ENCODE results near the gene TMEM132A. TPM values are rescaled to one million over a fixed set of nuclear protein-coding genes. Genes with fewer than 3 reads are reported as not detected.

TMEM132A gene
- total RNA-seq, 4 donors from 2014 or later, result 3.2 to 8.9 (median 6.5) TPM

GRCh38 chr11:60878245-60879101 lies 45.8 kb upstream of the TMEM132A start:
- Histone ChIP-seq H3K27ac (peak overlapping the region; percentile 68 to 81 (median 77)), H3K4me3 (no peak overlapping the region), H3K4me1 (peaks cover 3 to 59% (median 6%) of the 10 kb centered on the region in 3 donors), H3K36me3 (peaks cover 0 to 16% of the 10 kb centered on the region in 2 donors), H3K9me3 (no peaks in the 10 kb centered on the region), H3K27me3 (no peaks in the 10 kb centered on the region)
- TF ChIP-seq POLR2A (IDR thresholded peaks at IDR 0.05) (no peak), POLR2AphosphoS5 (IDR thresholded peaks at IDR 0.05) (peak; percentile 63), EP300 (IDR thresholded peaks at IDR 0.05) (no peak), CTCF (IDR thresholded peaks at IDR 0.05) (no peak)
- 31 to 34% methylated on average over 2 to 3 of the region's 5 CpGs for WGBS, 2 donors (ENCODE audit: low coverage in 1 of 2)
- peak; percentile 65 for ATAC-seq

GRCh38 chr11:60879104-60879503 lies 45.2 kb upstream of the TMEM132A start:
- H3K27ac ChIP-seq, result peak overlapping the region; percentile 24 to 75 (median 50)
- no peaks in the 10 kb centered on the region for H3K27me3 ChIP-seq
- H3K4me1 ChIP-seq, result peaks cover 3 to 55% (median 6%) of the 10 kb centered on the region in 3 donors
- 67 to 90% methylated on average over 1 of the region's 1 CpG for WGBS, 2 donors (ENCODE audit: low coverage in 1 of 2)
- TF ChIP-seq CTCF (IDR thresholded peaks at IDR 0.05) (no peak), POLR2A (IDR thresholded peaks at IDR 0.05) (no peak), POLR2AphosphoS5 (IDR thresholded peaks at IDR 0.05) (no peak), EP300 (IDR thresholded peaks at IDR 0.05) (no peak)
- H3K9me3 ChIP-seq, result no peaks in the 10 kb centered on the region
- H3K4me3 ChIP-seq, result no peak overlapping the region
- H3K36me3 ChIP-seq, result peaks cover 0 to 16% of the 10 kb centered on the region in 2 donors
- no peak for ATAC-seq

GRCh38 chr11:60879971-60880588 lies 44.2 kb upstream of the TMEM132A start:
- H3K4me3 ChIP-seq, result no peak overlapping the region
- H3K27ac ChIP-seq, result peak overlapping the region in 2 of 4 donors; percentile 68 to 75
- H3K9me3 ChIP-seq, result no peaks in the 10 kb centered on the region
- peaks cover 0 to 16% of the 10 kb centered on the region in 2 donors for H3K36me3 ChIP-seq
- ATAC-seq, result no peak
- H3K4me1 ChIP-seq, result peaks cover 3 to 46% (median 6%) of the 10 kb centered on the region in 3 donors
- TF ChIP-seq EP300 (IDR thresholded peaks at IDR 0.05) (no peak), POLR2AphosphoS5 (IDR thresholded peaks at IDR 0.05) (no peak), CTCF (IDR thresholded peaks at IDR 0.05) (no peak), POLR2A (IDR thresholded peaks at IDR 0.05) (no peak)
- 76 to 77% methylated on average over 4 of the region's 5 CpGs for WGBS, 2 donors (ENCODE audit: low coverage in 1 of 2)
- no peaks in the 10 kb centered on the region for H3K27me3 ChIP-seq

GRCh38 chr11:60880643-60881282 lies 43.5 kb upstream of the TMEM132A start:
- peaks cover 3 to 43% (median 6%) of the 10 kb centered on the region in 3 donors for H3K4me1 ChIP-seq
- peak overlapping the region in 1 of 4 donors; percentile 37 for H3K27ac ChIP-seq
- peaks cover 0 to 16% of the 10 kb centered on the region in 2 donors for H3K36me3 ChIP-seq
- H3K9me3 ChIP-seq, result no peaks in the 10 kb centered on the region
- ATAC-seq, result no peak
- TF ChIP-seq POLR2A (IDR thresholded peaks at IDR 0.05) (no peak), EP300 (IDR thresholded peaks at IDR 0.05) (no peak), CTCF (IDR thresholded peaks at IDR 0.05) (no peak), POLR2AphosphoS5 (IDR thresholded peaks at IDR 0.05) (no peak)
- no peaks in the 10 kb centered on the region for H3K27me3 ChIP-seq
- H3K4me3 ChIP-seq, result no peak overlapping the region
- WGBS, 2 donors (ENCODE audit: low coverage in 1 of 2), result 75 to 86% methylated on average over 2 to 3 of the region's 8 CpGs

Data from gastroesophageal sphincter (tissue), 4 donors.